Measurements from ENCODE around the gene TXK. TPM values are rescaled to one million over a fixed set of nuclear protein-coding genes. Genes with fewer than 3 reads are reported as not detected.

TXK gene
- total and polyA plus RNA-seq, 2 of the 13 experiments (the other 11 are each of a cell fraction or from before 2014, with no cell fraction given), result not detected

GRCh38 chr4:48058617-48059530, 75.2 kb downstream of the TXK start:
- ChIA-PET POLR2A (no interaction called here), CTCF (ENCODE audit: low intra/inter-chr PET ratio, low total read pairs) (no interaction called here)
- no peaks in the 10 kb centered on the region for H3K4me1 ChIP-seq (ENCODE audit: insufficient read depth, low read length)
- no peak overlapping the region for H3K4me3 ChIP-seq (replicated peaks in 1 of 3; ENCODE audit: insufficient read depth in 1 of 3, low read depth in 2 of 3, low read length in 3 of 3)
- intact Hi-C loops (cut with micrococcal nuclease; ENCODE audit: unreplicated experiment), result no loop called here
- H3K9me3 ChIP-seq (ENCODE audit: low read length), result no peaks in the 10 kb centered on the region
- H3K79me2 ChIP-seq (ENCODE audit: insufficient read depth, low read length), result no peaks in the 10 kb centered on the region
- TF ChIP-seq HOXD1 (CRISPR knock-in tag; IDR thresholded peaks at IDR 0.05) (no peak), ZNF331 (CRISPR knock-in tag; IDR thresholded peaks at IDR 0.05) (no peak), ZZZ3 (CRISPR knock-in tag; IDR thresholded peaks at IDR 0.05; ENCODE audit: borderline replicate concordance) (no peak), ZNF564 (CRISPR knock-in tag; IDR thresholded peaks at IDR 0.05) (no peak), ZSCAN12 (CRISPR knock-in tag; IDR thresholded peaks at IDR 0.05) (no peak), ZNF513 (CRISPR knock-in tag; conservative IDR thresholded peaks at IDR 0.05) (no peak), SNAPC2 (CRISPR knock-in tag; IDR thresholded peaks at IDR 0.05) (no peak), HNRNPL (IDR thresholded peaks at IDR 0.05; ENCODE audit: low read depth, low read length) (no peak), TFDP2 (CRISPR knock-in tag; IDR thresholded peaks at IDR 0.05) (no peak), FOXC1 (CRISPR knock-in tag; IDR thresholded peaks at IDR 0.05; ENCODE audit: borderline replicate concordance) (no peak), RFX5 (IDR thresholded peaks at IDR 0.05; ENCODE audit: low read depth, low read length) (no peak), ZBED4 (CRISPR knock-in tag; IDR thresholded peaks at IDR 0.05; ENCODE audit: borderline replicate concordance) (no peak), E2F2 (CRISPR knock-in tag; IDR thresholded peaks at IDR 0.05; ENCODE audit: borderline replicate concordance) (no peak), MTF1 (CRISPR knock-in tag; IDR thresholded peaks at IDR 0.05) (no peak), SPEN (CRISPR knock-in tag; IDR thresholded peaks at IDR 0.05; ENCODE audit: low read depth) (no peak), ZC3H4 (CRISPR knock-in tag; IDR thresholded peaks at IDR 0.05; ENCODE audit: borderline replicate concordance) (no peak), WIZ (CRISPR knock-in tag; IDR thresholded peaks at IDR 0.05) (no peak)
- in situ Hi-C loops (cut with HindIII; ENCODE audit: extremely low pct_ligation_motif_present, low pct_unique_long_range_greater_than_20kb), result no loop called here
- no peaks in the 10 kb centered on the region for H3K27me3 ChIP-seq (ENCODE audit: control insufficient read depth in 1 of 2, insufficient read depth in 2 of 2, low read length in 2 of 2)
- H3K9ac ChIP-seq (ENCODE audit: insufficient read depth, low read depth, low read length), result no peak overlapping the region
- ATAC-seq (no peak), DNase-seq (ENCODE audit: low spot score) (no peak), FAIRE-seq (no peak)
- H3K27ac ChIP-seq (ENCODE audit: extremely low read length, insufficient read depth, low read length), result no peak overlapping the region
- no TSS peak for BruUV-seq (replicated peaks)
- no peaks in the 10 kb centered on the region for H3K36me3 ChIP-seq (replicated peaks in 1 of 2; ENCODE audit: control insufficient read depth in 1 of 2, insufficient read depth in 2 of 2, low read length in 2 of 2)
- H3K4me2 ChIP-seq (ENCODE audit: low read depth, low read length), result no peak overlapping the region
- no peak overlapping the region for H2AFZ ChIP-seq (ENCODE audit: low read length)
- no peaks in the 10 kb centered on the region for H4K20me1 ChIP-seq (ENCODE audit: insufficient read depth, low read length)
- WGBS (ENCODE audit: low lambda C conversion rate), result 12% methylated on average over 5 of the region's 5 CpGs

Data from HepG2 (cell line).